Bone marrow (tissue), 2 donors: ENCODE data around the gene SLIT3.

Experiments used
- DNase-seq, 2 donors: peaks; one replicate each; lab custom pipeline; 2025; lab: John Stamatoyannopoulos, UW

Gene SLIT3

DNA sequence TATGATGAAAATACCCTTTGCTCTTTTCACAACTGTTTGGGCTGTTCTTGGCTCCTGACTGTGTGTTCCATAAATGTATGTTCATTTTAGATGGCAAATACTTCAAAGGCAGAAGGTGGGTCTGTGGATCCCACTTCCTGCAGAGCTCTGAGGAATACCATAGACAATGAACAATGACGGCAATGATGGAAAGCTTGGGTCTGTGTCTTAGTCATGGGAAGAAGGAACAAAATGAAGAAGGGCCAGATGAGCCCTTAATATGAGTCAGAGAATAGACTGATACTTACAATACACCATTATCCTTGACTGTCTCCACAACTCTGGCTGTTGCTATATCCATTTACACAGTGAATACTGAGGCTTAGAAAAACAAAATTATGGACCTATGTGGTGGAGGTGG is 126.0 kb downstream of the SLIT3 start:
- DNase-seq, result no peak

DNA sequence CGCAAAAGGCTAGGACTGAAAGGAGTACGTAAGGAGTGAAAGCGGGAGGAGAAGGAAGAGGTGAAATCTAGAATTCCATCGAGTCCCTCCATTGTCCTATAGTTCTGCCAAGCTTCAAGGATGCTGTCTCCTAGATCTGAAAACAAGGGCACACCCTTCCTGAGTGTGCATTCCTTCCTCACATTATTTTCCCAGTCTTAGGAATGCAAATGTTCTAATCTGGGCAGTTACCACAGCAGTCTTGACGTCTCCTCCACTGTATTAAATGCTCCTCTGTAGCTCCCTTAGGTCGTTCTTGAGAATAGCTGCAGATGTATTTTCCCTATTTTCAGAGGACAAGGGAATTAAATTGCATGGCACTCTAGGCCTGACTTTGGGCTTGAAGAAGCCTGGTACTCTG is 127.6 kb downstream of the SLIT3 start:
- DNase-seq, result no peak

DNA sequence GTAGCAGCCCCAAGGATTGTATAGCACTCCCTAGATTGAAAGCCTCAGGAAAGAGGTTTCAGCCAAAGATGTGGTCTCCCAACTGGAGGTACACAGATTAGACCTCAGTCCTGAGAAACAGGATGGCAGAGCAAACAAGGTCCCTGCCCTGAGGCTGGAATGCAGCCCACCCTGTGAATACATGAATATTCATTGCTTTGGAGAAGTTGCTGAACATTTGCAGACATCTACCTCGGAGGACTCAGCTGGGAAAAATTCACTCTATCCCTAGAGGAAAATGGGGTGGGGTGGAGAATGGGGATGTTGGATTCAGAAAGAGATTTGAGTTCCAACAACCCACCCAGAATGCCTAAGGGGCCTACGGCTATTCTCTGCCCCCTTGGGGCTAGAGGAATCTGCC is 129.4 kb downstream of the SLIT3 start:
- DNase-seq, result no peak

DNA sequence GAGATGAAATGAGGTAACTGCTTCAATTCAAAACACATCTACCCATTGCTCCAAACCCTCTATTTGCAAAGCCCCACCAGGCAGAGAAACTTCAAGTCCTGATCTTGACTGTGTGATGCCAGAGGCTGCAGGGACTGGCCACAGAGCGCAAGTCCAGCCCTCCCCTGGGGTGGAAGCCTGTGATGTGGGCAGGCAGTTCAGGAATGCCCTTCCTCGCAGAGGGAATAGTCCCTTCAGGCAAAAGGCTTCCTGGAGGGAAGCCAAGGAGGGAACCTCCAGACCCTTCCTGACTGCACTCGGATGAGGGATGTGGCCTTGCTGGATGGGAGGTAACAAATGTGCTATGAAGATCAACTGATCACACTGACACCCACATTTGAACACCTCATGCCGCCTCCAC is 131.2 kb downstream of the SLIT3 start:
- no peak for DNase-seq

DNA sequence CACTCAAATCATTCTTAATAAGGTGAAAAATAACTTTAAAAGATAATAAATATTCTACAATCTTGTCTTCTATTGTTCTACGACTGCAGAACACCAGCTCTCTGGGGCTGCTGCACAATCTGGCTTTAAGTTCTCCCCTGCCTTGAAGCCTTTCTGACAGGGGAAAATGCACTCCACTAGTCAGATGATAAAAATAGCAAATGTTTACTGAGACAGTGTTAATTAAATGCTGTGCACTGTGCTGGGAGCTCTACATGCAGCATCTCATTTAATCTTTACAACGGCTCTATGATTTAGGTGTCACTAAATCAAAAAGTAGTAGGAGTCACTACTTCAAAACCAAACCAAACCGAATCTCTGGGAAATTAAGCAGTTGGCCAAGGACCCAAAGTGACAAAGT is 132.7 kb downstream of the SLIT3 start:
- DNase-seq, result no peak

DNA sequence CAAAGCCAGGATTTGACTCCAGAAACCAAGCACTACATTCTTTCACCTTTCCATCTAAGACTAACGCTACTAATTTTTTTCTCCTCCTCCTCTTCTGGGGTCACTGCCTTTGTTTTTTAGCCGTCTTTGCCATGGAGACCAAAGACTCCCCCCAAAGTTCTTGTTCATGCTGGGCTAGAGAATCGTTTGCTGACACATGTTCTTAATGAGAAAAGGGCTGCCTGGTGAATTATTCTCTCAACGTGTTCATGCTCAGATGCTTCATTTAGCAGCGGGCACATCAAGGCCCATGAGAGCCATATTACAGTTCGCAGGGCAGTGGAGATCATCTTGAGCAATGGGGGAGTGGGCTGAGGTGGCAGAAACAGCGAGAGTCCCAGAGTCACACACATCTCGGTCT is 134.9 kb downstream of the SLIT3 start:
- no peak for DNase-seq

DNA sequence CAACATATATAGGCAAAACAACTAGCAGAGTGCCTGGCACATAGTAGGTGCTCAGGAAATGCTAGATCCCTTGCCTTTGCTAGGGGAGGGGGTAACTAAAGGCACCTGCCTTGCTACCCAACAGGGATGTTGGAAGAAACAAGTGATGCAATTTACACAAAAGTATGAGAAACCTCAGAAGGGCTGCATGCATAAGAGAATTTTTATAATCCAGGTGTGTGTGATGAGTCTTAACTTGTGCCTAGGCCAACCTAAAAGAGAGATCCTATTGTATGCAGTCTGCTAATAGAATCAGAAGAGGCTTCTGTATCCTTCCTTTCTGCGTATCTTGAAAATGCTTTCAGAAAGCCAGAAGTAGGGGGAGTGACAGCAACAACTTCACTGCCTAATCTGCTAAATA is 135.9 kb downstream of the SLIT3 start:
- DNase-seq, result no peak

DNA sequence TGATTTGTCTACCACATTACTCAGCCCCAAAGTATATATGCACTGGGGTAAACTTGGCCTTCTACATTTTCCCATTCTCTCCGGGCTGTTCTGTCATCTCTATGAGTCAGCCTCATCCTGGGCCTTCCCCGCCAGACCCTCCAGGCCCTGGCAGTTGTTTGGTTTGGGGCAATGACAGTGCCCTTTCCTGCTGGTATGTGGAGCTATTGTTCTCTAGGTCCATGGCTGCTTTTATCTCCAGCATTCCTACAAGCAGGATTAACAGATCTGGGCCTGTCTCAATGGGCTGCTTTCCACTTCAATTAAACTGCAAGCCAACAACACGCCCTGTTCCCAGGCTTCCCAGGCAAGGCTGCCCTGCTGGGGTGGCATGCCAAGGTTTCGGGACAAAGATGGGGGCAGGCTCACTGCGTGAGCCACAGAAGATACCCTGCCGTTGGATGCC is 136.4 kb downstream of the SLIT3 start:
- no peak for DNase-seq

DNA sequence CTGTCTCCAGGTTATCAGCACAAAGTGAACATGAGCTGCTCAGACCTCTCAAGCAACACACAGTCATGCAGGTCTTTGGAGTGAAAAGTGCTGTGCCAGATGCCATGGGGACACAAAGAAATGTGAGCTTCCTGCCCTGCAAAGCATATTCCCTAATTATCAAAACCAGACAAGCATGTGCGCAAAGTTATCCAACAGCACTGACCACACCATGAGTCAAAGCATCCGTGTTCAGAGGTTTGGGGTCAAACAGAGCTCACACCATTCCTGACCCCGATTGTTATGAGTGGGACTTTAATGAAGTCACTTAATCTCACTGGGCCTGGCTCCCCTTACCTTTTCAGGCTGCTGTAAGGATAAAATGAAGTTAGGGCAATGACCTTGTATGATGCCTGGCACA is 138.5 kb downstream of the SLIT3 start:
- no peak for DNase-seq

DNA sequence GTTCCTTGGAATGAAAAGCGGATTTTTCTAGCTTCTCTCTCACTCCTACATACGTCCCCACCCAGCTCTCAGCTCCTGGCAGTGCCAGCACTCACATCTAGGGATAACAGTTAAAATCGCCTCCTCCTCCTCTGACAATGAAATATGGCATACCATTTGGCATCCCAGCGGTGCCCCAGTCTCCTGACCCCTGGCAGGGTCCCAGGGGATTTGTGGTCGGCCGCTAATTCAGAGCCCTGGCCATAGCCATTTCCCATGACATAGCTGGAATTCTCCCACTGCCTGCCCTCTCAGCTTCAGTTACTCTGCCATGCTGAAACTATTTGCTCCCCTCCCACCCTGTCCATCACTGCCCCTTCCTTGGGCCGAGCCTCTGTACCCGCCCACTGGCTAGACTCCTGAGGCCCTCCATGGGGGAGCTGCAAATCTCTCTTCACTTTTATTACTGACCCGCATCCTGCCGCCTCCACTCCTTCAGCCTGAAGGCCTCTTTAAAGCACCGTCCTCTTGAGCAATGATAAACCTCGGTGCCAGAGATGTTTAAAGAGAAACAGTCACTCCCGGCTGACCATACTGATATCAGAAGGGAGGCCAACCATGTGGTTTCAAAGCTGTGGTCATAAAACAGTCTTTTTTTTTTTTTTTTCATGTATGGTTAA is 139.8 kb downstream of the SLIT3 start:
- no peak for DNase-seq

DNA sequence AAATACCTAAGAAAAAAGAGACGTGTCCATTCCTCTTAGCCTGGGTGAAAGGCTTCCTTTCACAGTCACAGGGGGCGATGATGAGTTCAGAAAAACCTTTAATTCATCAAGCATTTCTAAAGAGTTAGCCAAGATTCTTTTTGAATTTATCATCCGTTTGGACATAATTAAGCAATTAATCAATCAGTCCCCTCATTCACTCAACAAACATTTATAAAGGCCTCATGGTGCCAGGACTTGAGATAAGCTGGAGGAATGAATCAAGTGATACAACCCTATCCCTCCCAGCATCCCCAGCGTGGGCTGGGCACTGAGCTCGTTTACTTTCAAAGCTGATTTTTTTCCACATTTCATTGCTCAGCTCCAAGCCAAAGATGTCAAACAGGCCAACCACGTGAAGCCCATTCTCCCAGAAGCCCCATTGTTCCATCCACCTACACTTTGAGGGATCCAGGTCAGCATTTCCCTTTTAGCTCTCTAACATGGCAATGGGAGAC is 140.5 kb downstream of the SLIT3 start:
- DNase-seq, result no peak

DNA sequence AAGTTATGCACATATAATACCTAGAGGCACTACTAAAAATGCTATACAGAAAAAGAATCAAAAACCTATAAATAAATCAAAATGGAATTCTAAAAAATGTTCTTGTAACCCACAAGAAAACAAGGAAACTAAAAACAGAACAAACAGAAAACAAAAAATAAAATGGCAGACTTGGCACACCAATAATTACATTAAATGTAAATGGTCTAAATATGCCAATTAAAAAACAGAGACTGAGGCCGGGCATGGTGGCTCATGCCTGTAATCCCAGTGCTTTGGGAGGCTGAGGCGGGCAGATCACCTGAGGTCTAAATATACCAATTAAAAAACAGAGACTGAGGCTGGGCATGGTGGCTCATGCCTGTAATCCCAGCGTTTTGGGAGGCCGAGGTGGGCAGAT is 142.2 kb downstream of the SLIT3 start:
- no peak for DNase-seq

DNA sequence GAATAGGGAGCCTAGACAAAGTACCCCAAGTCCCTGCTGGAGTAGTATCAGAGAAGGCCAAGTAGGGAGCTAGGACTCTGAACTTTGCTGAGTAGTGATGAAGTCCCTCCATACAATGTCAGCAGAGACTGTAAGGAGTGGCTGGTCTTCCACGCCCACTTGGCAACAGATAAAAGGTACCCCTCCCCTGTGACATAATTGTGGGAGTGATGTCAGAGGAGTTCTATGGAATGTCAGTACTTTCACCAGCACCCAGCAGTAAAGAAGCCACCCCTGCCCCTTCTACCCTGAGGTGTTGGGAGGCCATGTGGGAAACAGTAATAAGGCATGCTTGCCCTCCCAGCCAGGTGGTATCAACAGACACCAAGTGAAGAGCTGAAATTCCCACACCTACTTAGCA is 143.9 kb downstream of the SLIT3 start:
- DNase-seq, result no peak

DNA sequence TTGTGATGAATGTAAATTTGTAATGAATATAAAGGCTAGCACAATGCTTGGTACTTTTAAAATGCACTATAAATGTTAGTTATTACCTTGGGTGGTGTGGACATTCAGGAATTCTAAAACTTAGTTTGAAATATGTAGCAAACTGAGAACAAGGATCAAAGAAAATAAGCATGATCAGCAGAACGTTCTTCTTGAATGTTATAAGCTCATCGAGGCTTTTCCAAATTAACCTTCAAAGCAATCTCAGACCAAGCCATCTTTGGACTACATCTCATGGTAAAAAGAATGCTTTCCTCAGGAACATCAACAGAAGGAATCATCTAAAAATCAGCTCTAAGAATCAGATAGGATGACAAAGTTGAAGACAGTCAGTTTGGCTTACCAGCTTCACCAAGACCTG is 146.3 kb downstream of the SLIT3 start:
- DNase-seq, result no peak

DNA sequence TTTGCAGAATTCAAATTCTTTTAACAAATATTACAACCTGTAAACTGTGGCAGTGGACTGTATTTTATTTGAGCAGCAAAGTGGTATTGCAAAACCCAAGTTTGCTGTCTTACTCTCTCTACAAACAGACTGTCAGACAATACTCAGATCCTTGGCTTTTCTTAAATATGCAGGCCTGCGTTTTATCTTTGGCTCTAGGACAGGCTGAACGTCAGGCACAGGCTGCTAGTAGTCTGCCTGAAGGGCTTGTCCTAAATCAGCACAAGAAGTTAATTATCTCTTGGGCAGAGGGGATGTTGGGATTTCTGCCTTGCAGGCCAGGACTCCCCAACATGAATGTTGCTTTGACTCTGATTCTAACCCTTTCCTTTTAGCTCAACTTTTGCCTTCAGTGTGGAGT is 147.5 kb downstream of the SLIT3 start:
- DNase-seq, result no peak

DNA sequence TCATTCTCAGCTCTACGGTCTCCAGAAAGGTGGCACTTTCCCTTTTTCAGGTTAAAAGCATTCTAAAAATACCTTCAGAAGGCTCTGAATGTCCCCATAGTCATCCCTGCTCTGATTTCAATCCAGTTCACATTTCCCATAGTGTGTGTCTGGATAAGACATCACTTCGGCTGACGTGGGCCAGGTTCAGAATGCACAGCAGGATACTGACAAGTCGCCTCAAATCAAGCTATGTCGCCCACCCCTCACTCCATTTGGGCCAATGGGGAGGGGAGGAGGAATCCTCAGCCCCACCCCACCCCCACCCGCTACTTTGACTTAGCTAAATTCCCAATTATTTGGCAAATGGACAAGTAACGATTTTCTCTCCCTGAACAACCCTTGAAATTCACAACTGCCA is 148.0 kb downstream of the SLIT3 start:
- no peak for DNase-seq

DNA sequence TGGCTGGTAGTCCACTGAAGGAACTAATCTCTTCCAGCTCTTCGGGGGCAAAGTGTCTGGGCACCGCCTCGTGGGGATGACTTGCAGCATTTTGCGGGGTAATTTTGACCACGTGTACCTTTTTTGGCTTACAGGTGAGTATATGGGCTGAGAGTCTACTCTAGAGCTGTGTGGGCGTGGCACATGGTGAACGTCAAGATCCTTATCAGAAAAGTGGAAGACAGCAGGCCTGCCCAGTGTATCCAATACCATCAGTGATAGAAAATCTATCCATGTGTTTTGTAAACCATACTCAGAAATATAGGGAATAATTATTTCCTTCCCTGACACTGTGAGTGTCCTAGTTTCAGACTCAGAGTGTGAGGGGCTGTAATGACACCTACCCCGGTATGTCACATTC is 148.5 kb downstream of the SLIT3 start:
- no peak for DNase-seq

DNA sequence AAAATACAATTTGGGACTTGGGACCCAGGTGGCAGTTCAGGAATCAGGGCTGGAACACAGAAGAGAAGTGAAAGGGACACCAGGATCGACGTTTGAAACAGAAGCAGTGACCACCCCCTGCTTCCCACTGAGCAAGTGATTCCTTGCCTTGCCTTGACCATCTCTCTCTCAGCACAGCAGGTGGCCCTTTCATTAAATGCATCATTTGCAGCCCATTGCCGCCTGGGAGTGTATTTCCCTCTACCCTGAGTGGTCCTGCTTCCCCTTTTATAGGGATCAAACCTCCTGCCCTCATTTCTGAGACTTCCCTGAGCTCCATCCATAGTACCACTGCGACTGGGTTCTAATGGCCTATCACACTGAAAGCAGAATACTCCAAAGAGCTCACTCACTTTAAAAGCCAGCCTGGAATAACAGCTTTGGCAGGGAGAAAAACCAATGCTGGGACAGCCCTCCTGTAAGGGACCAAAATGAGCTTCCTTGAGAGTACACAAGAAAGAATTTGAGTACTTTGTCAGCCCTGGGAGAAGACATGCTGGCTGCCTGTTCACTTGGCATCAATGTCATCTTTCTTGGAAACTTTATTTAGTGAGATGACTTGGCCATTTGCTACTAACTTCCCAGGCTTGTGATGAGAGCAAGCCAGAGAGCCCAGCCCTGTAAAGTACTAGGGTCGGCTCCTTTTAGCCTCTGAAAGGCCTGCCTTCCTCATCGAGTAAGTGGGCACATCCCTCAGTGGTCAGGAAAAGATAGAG is 149.7 kb downstream of the SLIT3 start:
- DNase-seq, result no peak

DNA sequence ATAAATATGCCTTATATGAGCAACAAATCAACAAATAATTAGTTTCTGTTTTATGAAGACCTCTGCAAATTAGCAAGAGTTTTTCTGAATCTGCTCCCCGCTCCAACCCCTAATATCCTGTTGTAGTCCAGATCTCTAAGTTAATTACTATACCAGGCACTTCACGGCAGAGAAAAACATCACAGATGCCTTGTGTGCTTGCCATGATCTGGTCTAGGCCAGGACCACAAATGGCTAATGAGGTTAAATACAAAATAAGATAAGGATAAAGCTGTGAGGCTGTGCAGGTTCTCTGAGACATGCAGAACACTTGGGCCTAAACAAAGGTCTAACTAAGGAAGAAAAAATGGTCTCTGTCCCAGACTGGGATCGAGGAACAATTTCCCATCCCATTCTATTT is 150.8 kb downstream of the SLIT3 start:
- no peak for DNase-seq

DNA sequence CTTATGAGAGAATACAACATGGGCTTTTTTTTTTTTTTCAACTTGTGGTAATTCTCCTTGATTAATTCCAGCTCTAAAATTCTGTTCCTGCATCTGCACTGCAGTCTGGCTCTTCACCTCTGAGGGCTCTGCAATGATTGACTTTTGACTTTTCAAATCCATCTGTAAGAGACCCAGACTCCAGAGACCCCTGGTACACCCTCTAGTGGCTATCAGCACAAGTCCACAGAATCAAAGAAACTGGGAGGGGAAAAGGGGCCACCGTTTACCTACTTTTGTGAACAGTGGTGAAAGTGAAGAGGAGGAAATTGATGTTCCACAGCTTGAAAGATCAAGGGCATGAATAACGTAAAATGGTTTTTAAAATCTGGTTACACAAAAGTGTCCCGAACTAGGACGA is 151.6 kb downstream of the SLIT3 start:
- DNase-seq, result no peak

DNA sequence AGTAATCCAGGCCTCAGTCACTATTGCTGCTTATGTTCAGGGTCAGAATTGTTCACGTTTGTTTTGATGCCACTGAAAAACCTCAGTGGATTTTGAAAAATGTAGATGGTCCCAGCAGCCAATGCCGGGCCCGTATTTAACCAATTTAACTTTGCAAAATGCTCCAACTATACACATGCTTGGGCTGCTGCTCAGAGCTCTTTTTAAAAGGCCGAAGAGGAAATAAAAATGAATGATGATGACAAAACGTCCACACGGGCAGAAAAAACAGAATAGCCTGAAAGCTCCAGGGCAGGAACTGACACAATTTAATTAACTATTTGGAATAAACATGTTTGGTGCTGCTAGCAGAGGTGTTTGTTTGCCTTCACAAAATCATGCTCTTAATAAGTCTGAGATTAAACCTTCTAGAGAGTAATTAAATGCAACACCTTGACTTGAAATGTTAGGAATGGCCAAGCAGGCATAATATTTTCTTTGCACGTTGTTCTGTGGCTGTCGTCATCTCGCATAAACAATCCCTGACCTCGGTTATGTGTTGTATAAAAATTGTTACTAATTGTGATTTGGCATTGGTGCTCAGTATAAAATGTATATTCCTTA is 152.7 kb downstream of the SLIT3 start:
- no peak for DNase-seq

DNA sequence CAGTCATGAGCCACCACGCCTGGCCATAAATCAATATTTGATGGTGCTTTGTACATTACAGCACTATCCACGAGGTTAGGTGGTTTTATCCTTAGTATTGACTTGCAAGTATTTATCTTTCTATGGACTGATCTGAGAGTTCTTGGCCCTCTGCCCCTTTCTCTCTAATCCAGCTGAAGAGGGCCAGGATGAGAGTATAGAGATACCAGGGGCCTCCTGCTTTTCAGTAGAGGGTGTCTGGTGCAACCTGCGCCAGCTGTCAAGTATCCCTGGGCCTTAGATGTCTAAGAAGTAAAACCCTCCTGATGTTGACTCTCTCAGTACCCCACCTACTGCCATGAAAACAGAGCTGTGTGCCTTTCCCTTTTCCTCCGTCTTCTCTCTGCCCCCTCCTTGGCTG is 153.4 kb downstream of the SLIT3 start:
- DNase-seq, result no peak

DNA sequence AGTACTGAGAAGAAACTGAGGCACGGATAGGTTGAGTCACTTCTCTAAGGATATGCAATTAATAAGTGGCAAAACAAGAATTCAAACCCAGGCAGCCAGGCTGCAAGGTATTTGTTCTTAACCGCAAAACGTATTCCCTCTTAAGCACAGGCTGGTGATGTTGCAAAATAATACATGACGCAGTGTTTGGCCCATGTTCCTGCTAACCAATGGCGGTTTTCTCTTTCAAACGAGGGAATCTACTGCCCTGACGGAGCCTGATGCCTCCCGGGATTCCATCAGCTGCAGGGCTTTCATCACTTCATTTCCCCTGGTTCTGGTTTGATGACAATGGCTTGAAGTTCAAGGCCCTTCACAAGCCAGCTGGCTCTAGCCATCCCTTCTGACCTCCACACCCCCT is 154.8 kb downstream of the SLIT3 start:
- DNase-seq, result no peak
